Astrocyte of the spinal cord (primary cell): ENCODE results near the gene GNA12.

Experiments used
- DNase-seq: peaks from one replicate; pipeline ENCODE4 v3.0.0; 2011; ENCODE audit warnings: low read depth, low spot score
- H3K4me3 ChIP-seq: 2 replicates; pipeline ENCODE4 v1.5.1; 2011; ENCODE audit warnings: low read depth, mild to moderate bottlenecking, low read length, moderate library complexity
- CTCF ChIP-seq: IDR thresholded peaks from 2 replicates; pipeline ENCODE4 v1.5.1; 2012; ENCODE audit warnings: low read depth, mild to moderate bottlenecking, low read length, inconsistent platforms
- in situ Hi-C: cut with HindIII; loops from 2 replicates; pipeline ENCODE4 v1.10.0; 2017; ENCODE audit warnings: low sequenced_read_pairs

GNA12 gene

GRCh38 chr7:2840458-2840857 is 3.6 kb downstream of the GNA12 start:
- no peak for TF ChIP-seq CTCF
- H3K4me3 ChIP-seq = no peak overlapping the region
- no peak for DNase-seq
- in situ Hi-C loops = no loop called here

GRCh38 chr7:2838873-2839578 is 5.1 kb downstream of the GNA12 start:
- no peak for DNase-seq
- TF ChIP-seq CTCF = no peak

GRCh38 chr7:2838451-2838850 is 5.7 kb downstream of the GNA12 start:
- in situ Hi-C loops = no loop called here
- DNase-seq = no peak
- no peak for TF ChIP-seq CTCF
- no peak overlapping the region for H3K4me3 ChIP-seq

More at GRCh38 chr7:2838873-2839578, 5.1 kb downstream of the GNA12 start:
- no peak overlapping the region for H3K4me3 ChIP-seq
- in situ Hi-C loops = no loop called here

- no peak overlapping the region for H3K4me3 ChIP-seq
- no peak for TF ChIP-seq CTCF
- no peak for DNase-seq
- in situ Hi-C loops = no loop called here
These were observed 6.6 kb downstream of the GNA12 start for GRCh38 chr7:2837496-2837895.

GRCh38 chr7:2834748-2835441 is 9.2 kb downstream of the GNA12 start:
- no peak for DNase-seq
- in situ Hi-C loops = no loop called here
- no peak overlapping the region for H3K4me3 ChIP-seq
- no peak for TF ChIP-seq CTCF

GRCh38 chr7:2833083-2833910 is 10.8 kb downstream of the GNA12 start:
- in situ Hi-C loops = no loop called here
- no peak for TF ChIP-seq CTCF
- H3K4me3 ChIP-seq = no peak overlapping the region
- DNase-seq = no peak
